Activated B cell treated with CpG ODN at 0.5 μM for 24 hours (primary cell): Measurements from ENCODE around the gene TTLL6. TPM values are rescaled to one million over a fixed set of nuclear protein-coding genes. Genes with fewer than 3 reads are reported as not detected.

Experiments used
- ATAC-seq: fragments of 200-7000 bp; cut with Tn5 transposase; one replicate; pipeline ENCODE4 v1.10.0; 2021; ENCODE audit warnings: low read depth, mild to moderate bottlenecking, moderate library complexity
- CTCF ChIA-PET: fragments of 350-600 bp; sonication (Branson Sonifier 250); formaldehyde crosslinking; loops from one replicate; lab custom pipeline; 2021; ENCODE audit warnings: antibody characterized with exemption; lab: Charles Lee
- POLR2A ChIA-PET: fragments of 350-600 bp; sonication (Branson Sonifier 250); formaldehyde crosslinking; loops from one replicate; lab custom pipeline; 2021; ENCODE audit warnings: antibody characterized with exemption; lab: Charles Lee
- DNase-seq: peaks from one replicate; pipeline ENCODE4 v3.0.0; 2022
- H3K27ac Mint-ChIP-seq: one replicate; pipeline ENCODE4 v1.8.0; 2020; ENCODE audit warnings: mixed read lengths
- H3K27me3 Mint-ChIP-seq: one replicate; pipeline ENCODE4 v1.8.0; 2021; ENCODE audit warnings: mixed read lengths
- H3K36me3 Mint-ChIP-seq: one replicate; pipeline ENCODE4 v1.8.0; 2021; ENCODE audit warnings: low read depth, mixed read lengths
- H3K4me1 Mint-ChIP-seq: one replicate; pipeline ENCODE4 v1.8.0; 2021; ENCODE audit warnings: mixed read lengths
- H3K4me3 Mint-ChIP-seq: one replicate; pipeline ENCODE4 v1.8.0; 2020; ENCODE audit warnings: mild to moderate bottlenecking, mixed read lengths
- H3K9me3 Mint-ChIP-seq: one replicate; pipeline ENCODE4 v1.8.0; 2020; ENCODE audit warnings: mixed read lengths
- intact Hi-C: fragments of 100-400 bp; cut with micrococcal nuclease; formaldehyde crosslinking; loops from one replicate; pipeline ENCODE4 v1.15.1; 2024
- total RNA-seq: library from RNA; stranded (reverse); gene quantifications from 2 replicates; pipeline ENCODE4 v1.2.3, GENCODE V29; 2022
- TF ChIP-seq, protein P1 (sequence below): fragments of 200-600 bp; IDR thresholded peaks from one replicate; pipeline ENCODE4 v1.8.0; 2022; ENCODE audit warnings: antibody characterized with exemption, mild to moderate bottlenecking

TTLL6 gene
- total RNA-seq, 1 donor from 2014 or later: not detected

DNA sequence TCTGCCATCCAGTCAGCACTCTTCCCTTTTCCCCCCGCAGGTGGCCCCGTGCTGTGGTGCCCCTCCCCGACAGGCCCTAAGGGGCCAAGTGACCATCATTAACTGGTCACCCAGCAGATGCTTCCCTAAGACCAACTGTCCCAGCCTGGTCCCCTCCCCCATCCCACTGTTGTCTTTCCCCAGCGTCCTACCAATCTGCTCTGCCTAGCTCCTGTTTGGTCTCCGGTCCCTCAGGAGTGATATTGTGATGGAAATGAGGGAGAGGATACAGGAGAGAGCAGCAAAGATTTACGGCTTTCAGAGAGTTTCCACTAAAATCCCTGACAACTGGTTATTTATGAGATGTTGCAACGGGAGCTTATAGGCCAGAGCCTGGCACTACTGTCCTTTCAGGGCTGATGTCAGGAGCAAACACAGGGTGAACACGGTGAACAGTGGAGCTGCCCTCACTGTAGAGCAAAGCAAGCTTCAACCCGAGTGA, 1.4 kb upstream of the TTLL6 start:
- intact Hi-C loops: no loop called here
- CTCF ChIA-PET: interaction anchor here (1.3 to 18.2 kb wide), 3 partner anchors 15 to 214 kb away, joined by 3 to 379 read pairs (median 4); no protein-coding TSS in a partner anchor
- Mint-ChIP-seq H3K27ac (peak overlapping the region; percentile 18), H3K4me1 (peaks cover 18% of the 10 kb centered on the region), H3K36me3 (no peaks in the 10 kb centered on the region), H3K4me3 (no peak overlapping the region), H3K27me3 (peaks cover 29% of the 10 kb centered on the region), H3K9me3 (no peaks in the 10 kb centered on the region)
- DNase-seq: no peak
- TF ChIP-seq, protein P1, sequence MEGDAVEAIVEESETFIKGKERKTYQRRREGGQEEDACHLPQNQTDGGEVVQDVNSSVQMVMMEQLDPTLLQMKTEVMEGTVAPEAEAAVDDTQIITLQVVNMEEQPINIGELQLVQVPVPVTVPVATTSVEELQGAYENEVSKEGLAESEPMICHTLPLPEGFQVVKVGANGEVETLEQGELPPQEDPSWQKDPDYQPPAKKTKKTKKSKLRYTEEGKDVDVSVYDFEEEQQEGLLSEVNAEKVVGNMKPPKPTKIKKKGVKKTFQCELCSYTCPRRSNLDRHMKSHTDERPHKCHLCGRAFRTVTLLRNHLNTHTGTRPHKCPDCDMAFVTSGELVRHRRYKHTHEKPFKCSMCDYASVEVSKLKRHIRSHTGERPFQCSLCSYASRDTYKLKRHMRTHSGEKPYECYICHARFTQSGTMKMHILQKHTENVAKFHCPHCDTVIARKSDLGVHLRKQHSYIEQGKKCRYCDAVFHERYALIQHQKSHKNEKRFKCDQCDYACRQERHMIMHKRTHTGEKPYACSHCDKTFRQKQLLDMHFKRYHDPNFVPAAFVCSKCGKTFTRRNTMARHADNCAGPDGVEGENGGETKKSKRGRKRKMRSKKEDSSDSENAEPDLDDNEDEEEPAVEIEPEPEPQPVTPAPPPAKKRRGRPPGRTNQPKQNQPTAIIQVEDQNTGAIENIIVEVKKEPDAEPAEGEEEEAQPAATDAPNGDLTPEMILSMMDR: no peak
- POLR2A ChIA-PET: no interaction called here
- ATAC-seq: no peak

DNA sequence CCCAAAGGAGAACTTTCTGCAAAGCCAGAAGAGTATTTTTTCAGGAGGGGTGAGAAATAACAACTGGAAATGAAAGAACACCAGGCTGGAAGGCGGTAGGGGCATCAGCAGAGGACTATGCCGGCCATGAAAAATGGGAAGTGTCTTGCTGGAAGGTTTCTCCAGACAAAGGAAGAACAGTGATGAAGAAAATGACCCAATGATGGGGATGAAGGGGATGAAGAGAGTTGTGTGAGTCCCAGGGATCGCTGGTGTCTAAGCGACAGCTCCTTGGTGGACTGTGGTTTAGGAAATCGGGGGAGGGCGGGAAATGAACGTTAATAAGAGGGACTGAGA, 623 bp downstream of the TTLL6 start:
- TF ChIP-seq, protein P1: no peak
- intact Hi-C loops: no loop called here
- no peak for DNase-seq
- ChIA-PET POLR2A (interaction anchor here (1.1 to 4.1 kb wide), 2 partner anchors 22 to 63 kb away, joined by 4 to 14 read pairs; no protein-coding TSS in a partner anchor), CTCF (interaction anchor here (0.7 to 18.2 kb wide), 9 partner anchors 20 to 251 kb away, joined by 3 to 379 read pairs (median 7); no protein-coding TSS in a partner anchor)
- Mint-ChIP-seq H3K4me3 (peak overlapping the region; percentile 84), H3K36me3 (no peaks in the 10 kb centered on the region), H3K27me3 (peaks cover 26% of the 10 kb centered on the region), H3K4me1 (peaks cover 18% of the 10 kb centered on the region), H3K9me3 (no peaks in the 10 kb centered on the region), H3K27ac (no peak overlapping the region)
- no peak for ATAC-seq

DNA sequence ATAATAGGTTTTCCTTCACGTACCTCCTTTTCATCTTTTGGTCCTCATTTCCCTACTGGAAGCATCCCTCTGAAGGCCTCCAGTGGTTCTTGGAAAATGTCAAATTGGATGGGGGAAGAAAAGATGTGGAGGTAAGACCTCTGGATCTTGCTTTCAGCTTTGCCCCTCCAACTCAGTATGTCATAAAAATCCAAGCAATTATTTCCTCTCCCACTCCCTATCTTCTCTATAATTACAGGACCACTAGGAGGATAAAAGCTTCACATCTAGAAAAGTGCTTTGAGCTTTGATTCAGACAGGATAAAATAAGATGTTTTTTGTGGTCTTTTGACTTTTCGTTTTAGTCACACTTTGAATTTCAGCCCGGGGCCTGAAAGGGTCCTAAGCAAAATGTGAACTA, 1.7 kb downstream of the TTLL6 start:
- DNase-seq: no peak
- TF ChIP-seq, protein P1: no peak
- no peaks in the 10 kb centered on the region for H3K36me3 Mint-ChIP-seq
- ChIA-PET POLR2A (interaction anchor here (4.1 kb wide), 1 partner anchor 64 kb away, joined by 14 read pairs; no protein-coding TSS in a partner anchor), CTCF (interaction anchor here (0.6 to 18.2 kb wide), 13 partner anchors 21 to 217 kb away, joined by 3 to 379 read pairs (median 4); no protein-coding TSS in a partner anchor)
- H3K4me1 Mint-ChIP-seq: peaks cover 18% of the 10 kb centered on the region
- no peak overlapping the region for H3K27ac Mint-ChIP-seq
- ATAC-seq: no peak
- no peaks in the 10 kb centered on the region for H3K9me3 Mint-ChIP-seq
- peaks cover 22% of the 10 kb centered on the region for H3K27me3 Mint-ChIP-seq
- H3K4me3 Mint-ChIP-seq: no peak overlapping the region
- intact Hi-C loops: no loop called here

DNA sequence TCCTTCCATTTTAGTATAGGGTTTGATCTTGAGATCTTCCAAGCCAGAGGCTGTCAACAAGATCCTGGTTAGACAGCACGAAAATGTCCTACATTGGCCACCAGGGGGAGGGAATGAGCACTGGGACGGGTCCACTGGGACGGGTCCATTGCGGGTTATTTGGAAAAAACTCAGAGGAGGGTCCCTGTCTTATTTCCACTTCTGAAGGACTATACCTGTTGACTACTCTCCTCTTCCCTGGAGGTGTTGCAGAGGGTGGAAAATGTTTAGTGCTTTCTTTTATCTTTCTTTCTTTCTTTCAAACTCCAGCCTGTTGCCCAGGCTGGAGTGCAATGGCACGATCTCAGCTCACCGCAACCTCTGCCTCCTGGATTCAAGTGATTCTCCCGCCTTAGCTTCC, 2.5 kb downstream of the TTLL6 start:
- ATAC-seq: peak; percentile 33
- no peak overlapping the region for H3K27ac Mint-ChIP-seq
- no peaks in the 10 kb centered on the region for H3K36me3 Mint-ChIP-seq
- DNase-seq: no peak
- TF ChIP-seq, protein P1: no peak
- intact Hi-C loops: loop anchor here (1.0 kb wide), 4 partner anchors 9 to 218 kb away; no protein-coding TSS in a partner anchor
- H3K9me3 Mint-ChIP-seq: no peaks in the 10 kb centered on the region
- ChIA-PET CTCF (interaction anchor here (0.6 to 18.2 kb wide), 9 partner anchors 10 to 218 kb away, joined by 3 to 379 read pairs (median 4); no protein-coding TSS in a partner anchor), POLR2A (interaction anchor here (0.9 to 4.1 kb wide), 3 partner anchors 9 to 78 kb away, joined by 5 to 14 read pairs (median 5); partner anchors contain the start of gene ATP5MC1)
- H3K27me3 Mint-ChIP-seq: peaks cover 22% of the 10 kb centered on the region
- no peak overlapping the region for H3K4me3 Mint-ChIP-seq
- H3K4me1 Mint-ChIP-seq: peaks cover 18% of the 10 kb centered on the region

DNA sequence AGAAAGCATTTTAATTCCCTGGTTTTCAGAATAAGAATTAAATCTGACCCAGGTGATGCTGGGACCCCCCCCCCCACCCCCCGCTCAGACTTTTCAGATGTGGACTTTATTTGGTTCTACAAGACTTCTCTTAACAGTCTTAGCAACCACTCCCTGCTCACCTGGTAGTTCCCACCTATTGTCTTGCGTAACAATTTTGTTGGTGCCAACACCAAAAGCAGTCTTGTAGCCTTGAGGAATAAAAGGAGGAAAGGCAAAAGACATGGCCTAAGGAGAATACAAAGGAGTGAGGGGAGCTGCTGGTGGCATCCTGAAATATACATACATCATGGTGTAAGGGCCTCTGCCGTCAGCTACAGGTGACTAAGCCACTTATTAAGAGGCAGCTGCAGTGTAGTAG, 5.0 kb downstream of the TTLL6 start:
- ChIA-PET POLR2A (no interaction called here), CTCF (interaction anchor here (0.9 to 18.2 kb wide), 6 partner anchors 8 to 221 kb away, joined by 3 to 379 read pairs (median 10); no protein-coding TSS in a partner anchor)
- peaks cover 17% of the 10 kb centered on the region for H3K27me3 Mint-ChIP-seq
- no peak overlapping the region for H3K4me3 Mint-ChIP-seq
- intact Hi-C loops: no loop called here
- no peak for ATAC-seq
- H3K27ac Mint-ChIP-seq: no peak overlapping the region
- H3K36me3 Mint-ChIP-seq: no peaks in the 10 kb centered on the region
- H3K9me3 Mint-ChIP-seq: no peaks in the 10 kb centered on the region
- H3K4me1 Mint-ChIP-seq: peaks cover 8% of the 10 kb centered on the region
- TF ChIP-seq, protein P1: no peak
- DNase-seq: no peak
